IMR-90 (cell line): ENCODE measurements around the gene MOCS1. TPM values are rescaled to one million over a fixed set of nuclear protein-coding genes. Genes with fewer than 3 reads are reported as not detected.

Source experiments
- ATAC-seq: fragments of 200-7000 bp; cut with Tn5 transposase; 2 replicates; pipeline ENCODE4 v1.9.1; 2020; ENCODE audit warnings: low read depth, mild to moderate bottlenecking, moderate library complexity
- BruUV-seq: library from RNA; stranded (reverse); fragments of 400-500 nt; replicated peaks from 2 replicates; lab custom pipeline; 2021; lab: Mats Ljungman, UMichigan
- CTCF ChIA-PET: fragments of 300-600 bp; formaldehyde crosslinking; extraction: SDS; loops from one replicate; lab custom pipeline; 2021; ENCODE audit warnings: antibody characterized with exemption; lab: Yijun Ruan, JAX
- POLR2A ChIA-PET: fragments of 300-600 bp; sonication (Branson Sonifier 250); formaldehyde crosslinking; loops from one replicate; lab custom pipeline; 2022; ENCODE audit warnings: antibody characterized with exemption; ENCODE audit not compliant: unreplicated experiment; lab: Charles Lee
- DNase-seq: peaks from one replicate; pipeline ENCODE4 v3.0.0; 2013
- H2AFZ ChIP-seq: replicated peaks from 2 replicates; pipeline ENCODE3; 2013; ENCODE audit warnings: low read length, mild to moderate bottlenecking; ENCODE audit not compliant: poor library complexity
- H2AK5ac ChIP-seq: 2 replicates; pipeline ENCODE4 v1.6.1; 2013; ENCODE audit warnings: low read depth, low read length, inconsistent platforms
- H2AK9ac ChIP-seq: replicated peaks from 2 replicates; pipeline ENCODE3; 2013; ENCODE audit warnings: mild to moderate bottlenecking, low read depth, low read length, moderate library complexity; ENCODE audit not compliant: poor library complexity
- H2BK120ac ChIP-seq: 2 replicates; pipeline ENCODE4 v1.6.1; 2013; ENCODE audit warnings: low read depth, low read length, inconsistent platforms
- H2BK15ac ChIP-seq: 3 replicates; pipeline ENCODE4 v1.6.1; 2013; ENCODE audit warnings: low read depth, low read length, inconsistent platforms
- H2BK20ac ChIP-seq: 2 replicates; pipeline ENCODE4 v1.6.1; 2013; ENCODE audit warnings: low read depth, mild to moderate bottlenecking, inconsistent platforms, low read length, moderate library complexity
- H2BK5ac ChIP-seq: 2 replicates; pipeline ENCODE4 v1.6.1; 2013; ENCODE audit warnings: mild to moderate bottlenecking, low read depth, low read length, inconsistent platforms; ENCODE audit not compliant: poor library complexity, severe bottlenecking
- H3K14ac ChIP-seq: replicated peaks from 2 replicates; pipeline ENCODE4 v1.6.1; 2013; ENCODE audit warnings: low read depth, low read length, inconsistent platforms
- H3K18ac ChIP-seq: 2 replicates; pipeline ENCODE4 v1.6.1; 2013; ENCODE audit warnings: low read depth, low read length, control low read depth
- H3K23ac ChIP-seq: 2 replicates; pipeline ENCODE4 v1.6.1; 2013; ENCODE audit warnings: low read depth, low read length, inconsistent platforms
- H3K27ac ChIP-seq: 2 replicates; pipeline ENCODE4 v1.5.1; 2013; ENCODE audit warnings: mild to moderate bottlenecking, control low read depth, low read length; ENCODE audit not compliant: insufficient read depth
- H3K27me3 ChIP-seq: 2 replicates; pipeline ENCODE4 v1.6.1; 2013; ENCODE audit warnings: low read length; ENCODE audit not compliant: control insufficient read depth, insufficient read depth
- H3K36me3 ChIP-seq: 2 replicates; pipeline ENCODE4 v1.6.1; 2013; ENCODE audit warnings: low read length, mixed read lengths; ENCODE audit not compliant: control insufficient read depth, insufficient read depth
- H3K4ac ChIP-seq: 2 replicates; pipeline ENCODE4 v1.6.1; 2013; ENCODE audit warnings: low read depth, low read length, inconsistent platforms
- H3K4me1 ChIP-seq: 2 replicates; pipeline ENCODE4 v1.6.1; 2013; ENCODE audit warnings: low read length, mixed read lengths; ENCODE audit not compliant: control insufficient read depth, insufficient read depth
- H3K4me2 ChIP-seq: 2 replicates; pipeline ENCODE4 v1.6.1; 2013; ENCODE audit warnings: low read depth, mild to moderate bottlenecking, control low read depth, low read length, moderate library complexity
- H3K4me3 ChIP-seq: 2 replicates; pipeline ENCODE4 v1.5.1; 2013; ENCODE audit warnings: low read depth, mild to moderate bottlenecking, control low read depth, low read length, moderate library complexity; ENCODE audit not compliant: insufficient read depth
- H3K56ac ChIP-seq: 2 replicates; pipeline ENCODE4 v1.6.1; 2013; ENCODE audit warnings: low read length, inconsistent platforms; ENCODE audit not compliant: insufficient read depth; ENCODE audit errors: extremely low read depth
- H3K79me1 ChIP-seq, 2 experiments: 2 replicates each; pipeline ENCODE4 v1.6.1; 2013; ENCODE audit warnings: low read length in 2 of 2, inconsistent platforms in 1 of 2, low read depth in 1 of 2
- H3K9ac ChIP-seq: 2 replicates; pipeline ENCODE4 v1.6.1; 2013; ENCODE audit warnings: low read depth, low read length, control low read depth
- H3K9me1 ChIP-seq: 2 replicates; pipeline ENCODE4 v1.6.1; 2013; ENCODE audit warnings: low read length, inconsistent platforms; ENCODE audit not compliant: insufficient read depth
- H3K9me3 ChIP-seq: 2 replicates; pipeline ENCODE4 v1.6.1; 2013; ENCODE audit warnings: low read length; ENCODE audit not compliant: control insufficient read depth, insufficient read depth
- H4K20me1 ChIP-seq: 2 replicates; pipeline ENCODE4 v1.6.1; 2013; ENCODE audit warnings: low read length, inconsistent platforms; ENCODE audit not compliant: insufficient read depth
- H4K5ac ChIP-seq: 2 replicates; pipeline ENCODE4 v1.6.1; 2013; ENCODE audit warnings: mild to moderate bottlenecking, low read depth, low read length, control low read depth
- H4K8ac ChIP-seq, 2 experiments: 2 replicates each; pipeline ENCODE4 v1.6.1; 2013; ENCODE audit warnings: low read depth in 2 of 2, low read length in 2 of 2, control low read depth in 1 of 2, inconsistent platforms in 1 of 2
- H4K91ac ChIP-seq: 2 replicates; pipeline ENCODE4 v1.6.1; 2013; ENCODE audit warnings: low read depth, low read length, inconsistent platforms; ENCODE audit not compliant: insufficient read depth
- CHD1 ChIP-seq: IDR thresholded peaks from 2 replicates; pipeline ENCODE4 v1.6.1; 2012; ENCODE audit warnings: low read depth, low read length, improper control_type of control experiment
- FOS ChIP-seq: fragments of 150-350 bp; IDR thresholded peaks from 2 replicates; pipeline ENCODE4 v1.6.1; 2016; ENCODE audit warnings: low read depth, low read length
- WGBS, 2 experiments: methylation state at CpG; one replicate each; pipeline versions ENCODE4 v1.1.5 to v1.1.7; 2013; ENCODE audit warnings: missing lambda C conversion rate in 2 of 2; ENCODE audit not compliant: insufficient read length in 1 of 2; ENCODE audit errors: extremely low coverage in 2 of 2; 5-methylcytosine and 5-hydroxymethylcytosine counted together
- dilution Hi-C: fragments of 300-500 bp; cut with HindIII; formaldehyde crosslinking; loops from one replicate; pipeline ENCODE4 v1.14.3; 2018; ENCODE audit warnings: low sequenced_read_pairs; ENCODE audit not compliant: unreplicated experiment
- in situ Hi-C: fragments of 300-500 bp; cut with MboI; formaldehyde crosslinking; loops from 3 replicates; pipeline ENCODE4 v1.14.3; 2019; ENCODE audit warnings: low sequenced_read_pairs, inconsistent platforms, mixed read lengths
- intact Hi-C: fragments of 100-400 bp; cut with micrococcal nuclease; formaldehyde crosslinking; loops from 2 replicates; pipeline ENCODE4 v1.10.0; 2022
- polyA plus RNA-seq, 3 experiments: library from polyadenylated mRNA; depleted of rRNA; stranded (reverse); fragments of >200 nt; gene quantifications; 2 replicates each; pipeline ENCODE4 v1.2.3, GENCODE V29; 2012; ENCODE audit warnings: low replicate concordance in 1 of 3
- total RNA-seq: library from RNA; depleted of rRNA; stranded (reverse); fragments of >200 nt; gene quantifications from 2 replicates; pipeline ENCODE4 v1.2.3, GENCODE V29; 2012

Gene MOCS1
- total and polyA plus RNA-seq, 2 of the 4 experiments (the other 2 are of a cell fraction) = 5.5 to 9.5 TPM

DNA sequence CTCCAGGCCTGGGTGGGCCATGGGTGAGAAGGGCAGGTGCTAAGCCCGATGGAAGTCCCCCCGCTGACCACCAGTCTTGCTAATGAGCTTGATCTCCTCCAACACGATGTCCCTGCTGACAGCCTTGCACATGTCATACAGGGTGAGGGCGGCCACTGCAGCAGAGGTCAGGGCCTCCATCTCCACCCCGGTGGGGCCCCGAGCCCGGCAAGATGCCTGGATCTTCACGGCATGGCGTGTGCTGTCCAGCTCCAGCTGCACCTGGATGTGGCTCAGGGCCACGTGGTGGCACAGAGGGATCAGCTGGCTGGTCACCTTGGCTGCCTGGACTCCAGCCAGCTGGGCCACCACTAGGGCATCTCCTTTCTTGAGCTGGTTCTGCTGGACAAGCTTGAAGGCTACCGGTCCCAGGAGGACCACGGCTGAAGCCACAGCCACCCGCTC is 27.9 kb downstream of the MOCS1 start:
- Histone ChIP-seq H3K36me3 (peaks cover 33% of the 10 kb centered on the region; the same call in 1 of the 2 replicates), H2AK5ac (no peak overlapping the region), H3K4me2 (no peak overlapping the region), H3K79me1 (no peaks in the 10 kb centered on the region), H3K9ac (no peak overlapping the region), H3K23ac (no peak overlapping the region), H2AFZ (no peak overlapping the region), H3K4me3 (no peak overlapping the region), H3K9me1 (peaks cover 2% of the 10 kb centered on the region; the same call in 1 of the 2 replicates), H3K4me1 (no peaks in the 10 kb centered on the region), H2BK20ac (no peak overlapping the region), H3K56ac (no peak overlapping the region), H4K20me1 (no peaks in the 10 kb centered on the region), H4K5ac (no peak overlapping the region), H3K27me3 (no peaks in the 10 kb centered on the region), H2AK9ac (no peak overlapping the region), H3K27ac (no peak overlapping the region), H4K91ac (no peak overlapping the region), H3K4ac (no peak overlapping the region), H2BK15ac (no peak overlapping the region), H3K9me3 (no peaks in the 10 kb centered on the region), H3K18ac (no peak overlapping the region), H2BK5ac (no peak overlapping the region), H2BK120ac (no peak overlapping the region), H4K8ac (no peak overlapping the region), H3K14ac (no peak overlapping the region)
- TF ChIP-seq FOS (no peak), CHD1 (no peak)
- DNase-seq = no peak
- POLR2A ChIA-PET = no interaction called here
- ATAC-seq = no peak
- no TSS peak for BruUV-seq
- 69% methylated on average over 9 of the region's 13 CpGs; no CpG with 5 or more reads in 1 of the 2 experiments for WGBS, 2 experiments
- CTCF ChIA-PET = no interaction called here
- intact Hi-C loops = loop anchor here (10.0 kb wide), 1 partner anchor 398 kb away; no protein-coding TSS in a partner anchor
- in situ Hi-C loops = no loop called here
- dilution Hi-C loops = no loop called here
